HepG2 (cell line): ENCODE results near the gene HPCAL1. TPM values are rescaled to one million over a fixed set of nuclear protein-coding genes. Genes with fewer than 3 reads are reported as not detected.

Experiments
- ATF7 ChIP-seq, 2 experiments: fragments of 450-650 bp in 1 of 2; sonication (generic) in 1 of 2; formaldehyde crosslinking in 1 of 2; IDR thresholded peaks; 2 replicates each; pipeline versions ENCODE4 v1.4.0 to v1.6.1; 2016 to 2020; ENCODE audit warnings: antibody characterized with exemption in 1 of 2, mild to moderate bottlenecking in 1 of 2, missing genetic modification reagents in 1 of 2
- BHLHE40 ChIP-seq: IDR thresholded peaks from 2 replicates; pipeline ENCODE4 v1.6.1; 2011; ENCODE audit warnings: low read length, improper control_type of control experiment
- CBX5 ChIP-seq: sonication (generic); formaldehyde crosslinking; IDR thresholded peaks from 2 replicates; pipeline ENCODE4 v1.4.0; 2020; ENCODE audit warnings: missing genetic modification reagents, borderline replicate concordance
- CENPX ChIP-seq: sonication (generic); formaldehyde crosslinking; IDR thresholded peaks from 2 replicates; pipeline ENCODE4 v1.9.0; 2021; ENCODE audit warnings: mild to moderate bottlenecking, missing genetic modification reagents, moderate library complexity
- ESRRA ChIP-seq: sonication (generic); formaldehyde crosslinking; IDR thresholded peaks from 2 replicates; pipeline ENCODE4 v1.5.1; 2020; ENCODE audit warnings: mild to moderate bottlenecking, low read depth, missing genetic modification reagents
- GLI4 ChIP-seq: sonication (generic); formaldehyde crosslinking; IDR thresholded peaks from 2 replicates; pipeline ENCODE4 v1.5.1; 2020; ENCODE audit warnings: missing genetic modification reagents, mild to moderate bottlenecking, moderate library complexity, borderline replicate concordance
- HIVEP1 ChIP-seq: sonication (generic); formaldehyde crosslinking; IDR thresholded peaks from 2 replicates; pipeline ENCODE4 v1.4.0; 2020; ENCODE audit warnings: mild to moderate bottlenecking, missing genetic modification reagents
- HOXA7 ChIP-seq: sonication (generic); formaldehyde crosslinking; IDR thresholded peaks from 2 replicates; pipeline ENCODE4 v1.8.1; 2022; ENCODE audit warnings: mild to moderate bottlenecking, missing genetic modification reagents, moderate library complexity
- JUNB ChIP-seq: sonication (generic); formaldehyde crosslinking; IDR thresholded peaks from 2 replicates; pipeline ENCODE4 v1.8.0; 2022; ENCODE audit warnings: missing genetic modification reagents, mild to moderate bottlenecking, borderline replicate concordance
- KLF16 ChIP-seq, 2 experiments: sonication (generic) in 1 of 2; formaldehyde crosslinking in 1 of 2; IDR thresholded peaks; 2 replicates each; pipeline versions ENCODE4 v1.6.1 to v1.8.0; 2016 to 2023; ENCODE audit warnings: missing genetic modification reagents in 2 of 2, missing compliant biosample characterization in 1 of 2
- MAFF ChIP-seq: IDR thresholded peaks from 2 replicates; pipeline ENCODE4 v1.6.1; 2011; ENCODE audit warnings: low read depth, low read length, improper control_type of control experiment
- NR3C1 ChIP-seq: sonication (generic); formaldehyde crosslinking; IDR thresholded peaks from 2 replicates; pipeline ENCODE4 v1.4.0; 2020; ENCODE audit warnings: missing genetic modification reagents
- PLRG1 ChIP-seq: fragments of 450-650 bp; conservative IDR thresholded peaks from 2 replicates; pipeline ENCODE4 v1.6.1; 2016
- POGK ChIP-seq: sonication (generic); formaldehyde crosslinking; conservative IDR thresholded peaks from 2 replicates; pipeline ENCODE4 v1.8.0; 2022; ENCODE audit warnings: mild to moderate bottlenecking, moderate library complexity, missing genetic modification reagents
- POLR2A ChIP-seq, 2 experiments: IDR thresholded peaks; 2 replicates each; pipeline ENCODE4 v1.6.1; 2011; ENCODE audit warnings: low read depth in 2 of 2, low read length in 2 of 2, mild to moderate bottlenecking in 1 of 2, moderate library complexity in 1 of 2; ENCODE audit not compliant: insufficient read depth in 1 of 2
- RAD21 ChIP-seq: fragments of 450-650 bp; formaldehyde crosslinking; IDR thresholded peaks from 2 replicates; pipeline ENCODE4 v1.5.0; 2020; ENCODE audit warnings: mild to moderate bottlenecking
- SIN3B ChIP-seq: fragments of 150-350 bp; IDR thresholded peaks from 2 replicates; pipeline ENCODE4 v1.6.1; 2014; ENCODE audit warnings: low read length
- ZBTB43 ChIP-seq: sonication (generic); formaldehyde crosslinking; conservative IDR thresholded peaks from 2 replicates; pipeline ENCODE4 v1.4.0; 2020; ENCODE audit warnings: missing genetic modification reagents
- ZNF276 ChIP-seq: sonication (generic); formaldehyde crosslinking; IDR thresholded peaks from 2 replicates; pipeline ENCODE4 v1.4.0; 2020; ENCODE audit warnings: mild to moderate bottlenecking, low read depth, missing genetic modification reagents
- ZNF558 ChIP-seq: sonication (generic); formaldehyde crosslinking; IDR thresholded peaks from 2 replicates; pipeline ENCODE4 v1.9.0; 2022; ENCODE audit warnings: mild to moderate bottlenecking, missing genetic modification reagents, borderline replicate concordance
- ZNF589 ChIP-seq: sonication (generic); formaldehyde crosslinking; conservative IDR thresholded peaks from 2 replicates; pipeline ENCODE4 v1.8.0; 2022; ENCODE audit warnings: mild to moderate bottlenecking, moderate library complexity, missing genetic modification reagents
- ZNF747 ChIP-seq: sonication (generic); formaldehyde crosslinking; IDR thresholded peaks from 2 replicates; pipeline ENCODE4 v1.8.1; 2023; ENCODE audit warnings: missing genetic modification reagents, mild to moderate bottlenecking, borderline replicate concordance
- ZNF772 ChIP-seq: sonication (generic); formaldehyde crosslinking; IDR thresholded peaks from 2 replicates; pipeline ENCODE4 v1.5.0; 2020; ENCODE audit warnings: mild to moderate bottlenecking, missing genetic modification reagents
- ZNF800 ChIP-seq: sonication (generic); formaldehyde crosslinking; IDR thresholded peaks from 2 replicates; pipeline ENCODE4 v1.4.0; 2020; ENCODE audit warnings: missing genetic modification reagents
- polyA plus RNA-seq, 8 experiments: library from polyadenylated mRNA; depleted of rRNA in 3 of 8; stranded (reverse) in 7 of 8; unstranded in 1 of 8; fragments of >200 nt; fragmentation: Illumina TruSeq in 4 of 8; extraction: Trizol in 4 of 8; gene quantifications; 2 replicates each; pipeline versions ENCODE4 v1.2.1 to v1.2.3, GENCODE V29; 2011 to 2016; ENCODE audit warnings: low read depth in 4 of 8, missing spikeins in 1 of 8, mixed read lengths in 1 of 8; ENCODE audit not compliant: insufficient read depth in 1 of 8
- total RNA-seq, 5 experiments: library from RNA; depleted of rRNA; stranded (reverse); fragments of >200 nt; fragmentation: Illumina TruSeq; extraction: Trizol; gene quantifications; 2 replicates each; pipeline ENCODE4 v1.2.3, GENCODE V29; 2016; ENCODE audit warnings: low read depth in 1 of 5

The HPCAL1 gene
- total and polyA plus RNA-seq, 2 of the 13 experiments (the other 11 are each of a cell fraction or from before 2014, with no cell fraction given) = 29.5 to 29.9 TPM

GRCh38 chr2:10303181-10303693, 533 bp downstream of the HPCAL1 start (continued):
- TF ChIP-seq ESRRA (CRISPR knock-in tag) (no peak), ZNF800 (CRISPR knock-in tag) (no peak; the same call in 1 of the 2 replicates), POLR2A (IDR thresholded peaks at IDR 0.05; ENCODE audit: insufficient read depth in 1 of 2, low read depth in 2 of 2, low read length in 2 of 2) (no peak), CENPX (no peak), ZNF276 (CRISPR knock-in tag) (0 out of 2 replicates have a peak, but pooled peaks have one; percentile 31), ATF7 (IDR thresholded peaks at IDR 0.05) (no peak), ATF7 (CRISPR knock-in tag; IDR thresholded peaks at IDR 0.05) (no peak), HIVEP1 (CRISPR knock-in tag) (peak; percentile 48; the same call in 1 of the 2 replicates), HOXA7 (CRISPR knock-in tag) (no peak), JUNB (CRISPR knock-in tag) (no peak), GLI4 (no peak), POGK (no peak), ZNF558 (CRISPR knock-in tag) (no peak; the same call in 1 of the 2 replicates), PLRG1 (no peak), CBX5 (CRISPR knock-in tag) (no peak), ZNF589 (CRISPR knock-in tag) (no peak), ZNF772 (CRISPR knock-in tag) (peak; percentile 72; the same call in 1 of the 2 replicates), ZBTB43 (CRISPR knock-in tag) (peak; percentile 21; the same call in 1 of the 2 replicates), KLF16 (CRISPR knock-in tag; IDR thresholded peaks at IDR 0.05) (no peak), ZNF747 (CRISPR knock-in tag) (no peak), NR3C1 (CRISPR knock-in tag) (no peak), SIN3B (no peak), MAFF (no peak), RAD21 (no peak), BHLHE40 (no peak)
